ENCODE results near the gene HUNK.
"Not testable (repeated sequence)": the region's sequence is repeated elsewhere in the genome, so short reads cannot be mapped to it uniquely, and the experiment has no call there.

HUNK gene

GRCh38 chr21:31921079-31921478, 48.3 kb downstream of the HUNK start:
- no peak for DNase-seq (ENCODE audit: low read depth in 2 of 2)

DNA sequence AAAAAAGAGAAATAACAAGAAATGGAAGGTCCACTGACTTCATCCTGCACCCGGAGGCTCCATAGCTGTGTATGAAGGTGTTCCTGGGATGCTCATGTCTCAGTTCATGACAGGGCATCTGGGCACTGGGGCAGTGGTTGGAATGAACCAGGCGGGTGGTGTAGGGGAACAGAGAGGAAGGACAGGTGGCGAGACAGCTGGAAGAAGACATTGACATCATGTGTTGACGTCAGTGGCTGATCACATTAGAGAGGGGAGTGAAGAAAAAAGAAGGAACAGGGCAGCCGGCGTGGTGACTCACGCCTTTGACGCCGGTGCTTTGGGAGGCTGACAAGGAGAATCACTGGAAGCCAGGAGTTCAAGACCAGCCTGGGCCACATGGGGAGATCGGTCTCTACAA, 50.1 kb downstream of the HUNK start:
- no peak for DNase-seq (ENCODE audit: low read depth in 2 of 2)

- no peak for DNase-seq (ENCODE audit: low read depth in 2 of 2)
These were observed 50.9 kb downstream of the HUNK start for GRCh38 chr21:31923756-31924155.

- no peak for DNase-seq (ENCODE audit: low read depth in 2 of 2)
These were observed 51.7 kb downstream of the HUNK start for GRCh38 chr21:31924548-31924947.

DNA sequence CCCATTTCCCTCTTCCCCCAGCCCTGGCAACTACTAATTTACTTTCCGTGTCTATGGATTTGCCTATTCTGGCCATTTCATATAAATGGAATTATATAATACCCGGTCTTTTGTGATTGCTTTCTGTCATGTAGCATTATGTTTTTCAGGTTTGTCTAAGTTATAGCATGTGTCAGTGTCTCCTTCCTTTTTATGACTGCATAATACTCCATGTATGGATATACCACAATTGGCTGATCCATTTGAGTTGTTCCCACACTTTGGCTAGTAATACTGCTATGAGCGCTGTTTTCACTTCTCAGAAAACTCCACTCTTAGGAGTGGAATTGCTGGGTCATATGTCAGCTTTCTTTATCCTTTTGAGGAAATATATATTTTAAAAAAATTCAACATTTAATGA, 53.7 kb downstream of the HUNK start:
- no peak for DNase-seq (ENCODE audit: low read depth in 2 of 2)

GRCh38 chr21:31927689-31928353, 55.0 kb downstream of the HUNK start:
- no peak for DNase-seq (ENCODE audit: low read depth in 2 of 2)

DNA sequence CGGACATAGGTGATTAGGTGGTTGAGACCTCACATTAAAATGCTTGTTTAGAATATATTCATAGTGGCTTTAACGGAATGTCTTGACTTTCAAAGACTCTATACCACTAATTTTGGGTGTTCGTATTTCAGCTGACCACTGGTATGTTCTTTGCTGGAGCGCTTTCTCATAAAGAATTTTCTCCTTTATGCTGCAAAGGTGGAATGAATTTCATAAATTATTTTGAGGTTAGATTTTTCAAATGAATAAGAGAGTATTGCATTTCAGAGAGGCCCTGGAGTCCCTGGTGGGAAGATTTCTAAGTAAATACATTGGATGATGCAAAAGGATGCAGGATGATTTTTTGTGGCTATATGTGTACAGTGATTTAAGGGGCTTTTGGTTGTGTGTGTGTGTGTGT, 55.8 kb downstream of the HUNK start:
- no peak for DNase-seq (ENCODE audit: low read depth in 2 of 2)

- no peak for DNase-seq (ENCODE audit: low read depth in 2 of 2)
These were observed 56.7 kb downstream of the HUNK start for GRCh38 chr21:31929548-31929947.

GRCh38 chr21:31930001-31930400, 57.2 kb downstream of the HUNK start:
- DNase-seq (ENCODE audit: low read depth in 2 of 2): no peak

- DNase-seq (ENCODE audit: low read depth in 2 of 2): no peak
These were observed 59.0 kb downstream of the HUNK start for GRCh38 chr21:31931644-31932469.

DNA sequence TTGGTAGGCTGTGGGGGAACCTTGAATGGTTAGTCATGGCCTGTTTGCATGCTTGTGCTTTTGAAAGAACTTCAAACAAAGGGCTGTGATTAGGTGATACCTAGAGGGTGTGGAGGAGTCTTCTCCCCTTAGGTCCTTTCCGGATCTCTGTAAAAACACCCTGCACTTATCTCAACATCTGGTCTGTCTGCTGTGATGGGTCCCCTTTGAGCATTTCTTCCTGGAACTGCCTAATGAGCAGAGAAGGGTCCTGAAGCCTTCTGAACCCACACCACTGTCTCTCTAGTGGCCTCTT, 59.6 kb downstream of the HUNK start:
- DNase-seq (ENCODE audit: low read depth in 2 of 2): no peak

- no peak for DNase-seq (ENCODE audit: low read depth in 2 of 2)
These were observed 64.5 kb downstream of the HUNK start for GRCh38 chr21:31937303-31937702.

GRCh38 chr21:31938330-31939301, 65.8 kb downstream of the HUNK start:
- DNase-seq (ENCODE audit: low read depth in 2 of 2): no peak

DNA sequence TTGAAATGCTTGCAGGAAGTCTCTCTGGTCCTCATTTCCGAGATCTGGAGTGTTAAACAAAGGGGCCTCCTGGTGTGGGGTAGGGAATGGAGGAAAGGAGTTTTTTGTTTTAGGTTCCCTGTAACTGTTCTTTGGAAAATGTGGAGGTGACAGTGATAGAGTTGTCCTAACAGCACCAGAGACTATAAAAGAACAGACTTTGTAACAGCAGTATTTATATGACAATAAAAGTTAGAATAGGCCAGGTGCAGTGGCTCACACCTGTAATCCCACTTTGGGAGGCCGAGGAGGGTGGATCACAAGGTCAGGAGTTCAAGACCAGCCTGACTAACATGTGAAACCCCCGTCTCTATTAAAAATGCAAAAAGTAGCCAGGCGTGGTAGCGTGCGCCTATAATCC, 68.9 kb downstream of the HUNK start:
- no peak for DNase-seq (ENCODE audit: low read depth in 2 of 2)

- DNase-seq (ENCODE audit: low read depth in 2 of 2): no peak
These were observed 70.7 kb downstream of the HUNK start for GRCh38 chr21:31943561-31943960.

DNA sequence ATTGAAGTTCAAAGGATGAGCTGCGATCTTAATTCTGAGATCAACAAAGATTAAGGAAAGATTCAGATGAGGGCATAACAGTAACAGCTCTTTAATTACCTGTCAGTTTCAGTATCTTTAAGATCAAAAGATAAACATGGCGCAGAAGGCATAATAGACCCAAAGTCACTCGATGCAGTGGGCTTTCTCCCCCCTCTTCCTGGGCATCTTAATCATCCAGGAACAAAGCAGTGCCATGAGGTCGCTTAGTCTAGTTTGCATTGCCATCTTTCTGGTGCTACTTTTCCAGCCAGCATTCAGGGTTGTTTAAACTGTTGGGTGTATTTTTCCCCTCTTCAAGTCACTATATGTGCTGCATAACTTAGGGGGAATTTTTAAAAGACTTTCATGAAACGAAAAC, 72.3 kb downstream of the HUNK start:
- no peak for DNase-seq (ENCODE audit: low read depth in 2 of 2)

DNA sequence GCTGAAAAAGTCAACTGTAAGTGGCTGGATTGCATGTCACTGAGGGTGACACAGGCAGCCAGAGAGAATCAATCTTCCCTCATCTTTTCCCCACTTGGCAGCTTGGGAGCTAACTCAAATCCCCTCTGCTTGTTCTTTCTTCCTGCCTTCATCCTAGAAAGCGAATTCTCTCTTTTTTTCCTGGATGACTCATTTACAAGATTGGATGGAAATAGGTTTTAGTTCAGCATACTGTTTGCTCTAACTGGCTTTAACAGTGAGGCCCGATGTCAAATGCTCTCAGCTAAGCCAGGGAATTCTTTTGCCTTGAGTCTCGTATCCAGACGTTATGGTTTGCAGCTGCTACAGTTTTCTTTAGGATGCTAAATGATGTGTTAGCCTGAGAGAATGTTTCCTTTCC, 72.7 kb downstream of the HUNK start:
- no peak for DNase-seq (ENCODE audit: low read depth in 2 of 2)

DNA sequence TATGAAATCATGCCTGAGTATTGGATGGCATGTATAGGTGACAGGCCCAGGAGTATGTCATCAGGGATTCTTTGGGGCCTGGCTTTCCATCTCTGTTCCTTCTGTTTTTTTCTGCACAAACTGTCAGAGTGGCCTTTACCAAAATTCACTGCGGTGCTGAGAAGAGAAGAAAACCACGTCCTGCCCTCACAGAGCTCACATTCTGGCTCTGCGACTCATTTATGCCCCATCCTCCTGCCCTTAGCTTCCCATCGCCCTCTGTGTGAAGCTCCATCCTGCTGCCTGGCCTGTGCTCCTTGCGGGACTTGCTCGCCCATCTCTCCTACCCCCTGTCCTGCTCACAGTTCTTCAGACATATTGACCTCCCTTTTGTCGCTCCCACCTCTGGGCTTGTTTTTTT, 73.4 kb downstream of the HUNK start:
- no peak for DNase-seq (ENCODE audit: low read depth in 2 of 2)

DNA sequence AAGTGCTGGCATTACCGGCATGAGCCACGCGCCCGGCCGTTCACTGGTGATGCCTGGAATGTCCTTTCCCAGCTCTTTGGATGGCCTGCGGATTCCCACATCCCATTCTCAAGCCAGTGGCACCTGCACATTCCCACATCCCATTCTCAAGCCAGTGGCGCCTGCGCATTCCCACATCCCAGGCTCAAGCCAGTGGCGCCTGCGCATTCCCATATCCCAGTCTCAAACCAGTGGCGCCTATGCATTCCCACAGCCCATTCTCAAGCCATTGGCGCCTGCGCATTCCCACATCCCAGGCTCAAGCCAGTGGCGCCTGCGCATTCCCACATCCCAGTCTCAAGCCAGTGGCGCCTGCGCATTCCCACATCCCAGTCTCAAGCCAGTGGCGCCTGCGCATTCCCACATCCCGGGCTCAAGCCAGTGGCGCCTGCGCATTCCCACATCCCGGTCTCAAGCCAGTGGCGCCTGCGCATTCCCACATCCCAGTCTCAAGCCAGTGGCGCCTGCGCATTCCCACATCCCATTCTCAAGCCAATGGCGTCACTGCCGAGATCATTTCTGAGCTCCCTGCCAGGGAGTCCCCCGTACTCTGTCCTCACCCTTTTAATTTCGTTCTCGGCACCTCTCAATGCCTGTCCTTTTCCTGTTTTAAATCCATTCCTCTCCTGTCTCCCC, 74.2 kb downstream of the HUNK start:
- DNase-seq (ENCODE audit: low read depth in 2 of 2): not testable (repeated sequence)

DNA sequence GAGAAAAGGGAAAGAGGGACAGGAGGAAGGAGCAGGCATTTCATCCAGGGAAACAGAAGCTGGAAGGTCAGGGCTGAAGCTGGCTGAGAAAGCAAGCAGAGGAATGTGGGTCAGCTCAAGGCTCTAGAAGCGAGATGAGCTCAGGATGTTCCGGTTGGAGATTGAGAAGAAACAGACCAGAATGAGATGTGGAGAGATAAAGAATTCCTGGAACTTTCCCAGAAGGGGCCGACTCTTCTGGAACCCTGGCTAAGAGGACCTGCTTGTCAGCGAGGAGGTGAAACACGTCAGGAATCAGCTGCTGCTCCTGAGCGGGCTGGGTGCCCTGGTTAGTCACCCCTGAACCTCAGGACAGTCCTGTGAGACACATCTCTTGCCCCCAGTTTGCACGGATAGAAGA, 75.9 kb downstream of the HUNK start:
- DNase-seq (ENCODE audit: low read depth in 2 of 2): no peak

GRCh38 chr21:31952828-31953227, 80.0 kb downstream of the HUNK start:
- DNase-seq (ENCODE audit: low read depth in 2 of 2): no peak

GRCh38 chr21:31957631-31958030, 84.8 kb downstream of the HUNK start:
- no peak for DNase-seq (ENCODE audit: low read depth in 2 of 2)

Data from stimulated activated CD8-positive, alpha-beta memory T cell treated with anti-CD3 and anti-CD28 coated beads, Interleukin-7, amount 100 ng/mL, for 1 hour (primary cell).